ENCODE data around the gene TUSC2.
"Not testable (repeated sequence)": the region's sequence is repeated elsewhere in the genome, so short reads cannot be mapped to it uniquely, and the experiment has no call there.

Gene TUSC2

GRCh38 chr3:50288387-50289007, 39.5 kb downstream of the TUSC2 start:
- TF ChIP-seq GABPA (IDR thresholded peaks at IDR 0.05; ENCODE audit: low read depth) = no peak
- no peak for TF ChIP-seq REST (IDR thresholded peaks at IDR 0.05; ENCODE audit: insufficient replicate concordance, low read depth)
- TF ChIP-seq POLR2AphosphoS5 (IDR thresholded peaks at IDR 0.05; ENCODE audit: low read depth) = no peak
- no peak for TF ChIP-seq CTCF (IDR thresholded peaks at IDR 0.05; ENCODE audit: insufficient read depth, low read length)
- TF ChIP-seq SPI1 (IDR thresholded peaks at IDR 0.05; ENCODE audit: borderline replicate concordance, low read depth) = no peak
- H3K27me3 ChIP-seq (ENCODE audit: insufficient read depth, poor library complexity, severe bottlenecking) = no peaks in the 10 kb centered on the region
- H3K27ac ChIP-seq (replicated peaks) = no peak overlapping the region
- DNase-seq (ENCODE audit: low read depth in 1 of 2, low spot score in 1 of 2) = no peak
- no peak overlapping the region for H3K4me3 ChIP-seq (replicated peaks; ENCODE audit: insufficient read depth, low read length)

GRCh38 chr3:50287262-50287661, 40.8 kb downstream of the TUSC2 start:
- H3K27me3 ChIP-seq (ENCODE audit: insufficient read depth, poor library complexity, severe bottlenecking) = no peaks in the 10 kb centered on the region
- no peak overlapping the region for H3K27ac ChIP-seq (replicated peaks)
- no peak for DNase-seq (ENCODE audit: low read depth in 1 of 2, low spot score in 1 of 2)
- TF ChIP-seq REST (IDR thresholded peaks at IDR 0.05; ENCODE audit: insufficient replicate concordance, low read depth) = no peak
- TF ChIP-seq POLR2AphosphoS5 (IDR thresholded peaks at IDR 0.05; ENCODE audit: low read depth) = no peak
- TF ChIP-seq GABPA (IDR thresholded peaks at IDR 0.05; ENCODE audit: low read depth) = no peak
- TF ChIP-seq CTCF (IDR thresholded peaks at IDR 0.05; ENCODE audit: insufficient read depth, low read length) = no peak
- no peak for TF ChIP-seq SPI1 (IDR thresholded peaks at IDR 0.05; ENCODE audit: borderline replicate concordance, low read depth)
- H3K4me3 ChIP-seq (replicated peaks; ENCODE audit: insufficient read depth, low read length) = no peak overlapping the region

GRCh38 chr3:50286322-50287227, 41.4 kb downstream of the TUSC2 start:
- Histone ChIP-seq H3K27ac (replicated peaks) (no peak overlapping the region), H3K27me3 (ENCODE audit: insufficient read depth, poor library complexity, severe bottlenecking) (no peaks in the 10 kb centered on the region), H3K4me3 (replicated peaks; ENCODE audit: insufficient read depth, low read length) (no peak overlapping the region)
- TF ChIP-seq REST (IDR thresholded peaks at IDR 0.05; ENCODE audit: insufficient replicate concordance, low read depth) (no peak), POLR2AphosphoS5 (IDR thresholded peaks at IDR 0.05; ENCODE audit: low read depth) (peak; percentile 57)
- no peak for DNase-seq (ENCODE audit: low read depth in 1 of 2, low spot score in 1 of 2)

- H3K27ac ChIP-seq (replicated peaks); H3K27me3 ChIP-seq (ENCODE audit: insufficient read depth, poor library complexity, severe bottlenecking); H3K4me3 ChIP-seq (replicated peaks; ENCODE audit: insufficient read depth, low read length); DNase-seq (ENCODE audit: low read depth in 1 of 2, low spot score in 1 of 2): not testable (repeated sequence)
Measured at GRCh38 chr3:50284121-50284520, 43.9 kb downstream of the TUSC2 start.

Data from HL-60 (cell line).